NCI-H510A (cell line): ENCODE results near the gene SGPL1.
A peak's percentile ranks its signal among the peaks of the same experiment; 100 is the strongest.
"Not testable (repeated sequence)": the region's sequence is repeated elsewhere in the genome, so short reads cannot be mapped to it uniquely, and the experiment has no call there.

Experiments used
- DNase-seq: peaks from one replicate; lab custom pipeline; 2025; lab: John Stamatoyannopoulos, UW

SGPL1 gene

DNA sequence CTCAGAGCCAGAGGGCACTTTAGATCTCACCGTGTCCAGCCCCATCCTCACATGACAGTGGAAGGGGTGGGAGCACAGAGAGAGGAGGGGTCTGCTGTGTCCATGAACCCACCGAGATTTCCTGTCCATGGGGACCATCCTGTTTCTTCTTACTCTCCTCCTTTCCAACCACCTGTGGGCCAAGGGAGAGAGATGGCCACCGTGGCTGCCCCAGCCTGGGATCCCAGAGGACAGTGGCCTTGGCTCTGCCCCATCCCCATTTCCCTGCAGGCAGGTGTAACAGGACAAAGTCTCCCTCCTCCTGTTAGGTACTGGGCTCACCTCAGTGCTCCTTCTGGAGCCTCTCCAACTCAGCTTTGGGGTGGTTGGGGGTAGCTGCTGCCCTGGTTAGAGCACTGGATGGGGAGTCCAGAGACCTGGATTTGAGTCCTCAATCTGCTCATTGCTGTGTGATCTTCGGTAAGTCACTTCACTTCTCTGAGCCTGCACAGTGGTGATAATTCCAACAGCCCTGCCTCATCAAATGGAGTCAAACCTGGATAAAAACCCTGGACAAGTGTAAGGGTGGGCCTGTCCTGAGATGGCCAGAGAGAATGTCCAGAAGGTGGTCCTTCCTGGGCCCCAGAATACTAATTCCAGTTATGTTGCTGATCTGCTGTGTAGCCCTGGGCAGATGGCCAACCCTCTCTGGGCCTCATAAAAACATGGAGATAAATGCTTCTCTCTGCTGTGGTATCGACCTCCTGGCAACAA lies 90.5 kb downstream of the SGPL1 start:
- no peak for DNase-seq

DNA sequence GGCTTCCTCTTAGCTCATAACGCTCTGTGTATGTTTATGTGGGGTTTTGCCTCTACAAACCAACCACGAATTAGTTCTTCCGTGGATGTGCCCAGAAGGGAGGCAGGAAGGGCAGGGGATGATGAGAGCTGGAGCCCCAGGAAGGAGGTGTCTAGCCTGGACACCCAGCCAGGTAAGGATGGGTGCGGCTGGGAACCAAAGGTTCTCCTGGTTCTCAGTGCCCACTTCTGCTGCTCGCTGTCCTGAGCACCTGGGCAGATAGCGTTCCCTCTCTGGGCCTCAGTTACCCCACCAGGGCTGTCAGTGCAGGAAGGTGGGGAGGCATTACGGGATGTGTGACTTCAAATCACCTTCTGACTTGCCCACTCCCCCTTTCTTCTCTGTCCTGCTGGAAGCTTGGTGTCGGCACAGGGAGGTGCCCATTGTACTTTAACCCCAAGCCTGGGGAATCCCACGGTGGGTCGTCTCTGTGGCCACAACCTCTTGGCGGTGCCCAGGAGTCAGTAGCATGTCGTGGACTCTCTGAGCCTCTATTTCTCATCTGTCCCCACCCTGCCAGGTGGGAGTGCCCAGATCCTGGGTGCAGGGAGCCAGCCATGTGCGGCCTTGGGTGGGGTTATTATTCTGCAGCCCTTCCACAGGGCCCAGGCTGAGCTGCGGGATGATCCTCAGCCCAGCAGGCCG lies 91.3 kb downstream of the SGPL1 start:
- DNase-seq: no peak

DNA sequence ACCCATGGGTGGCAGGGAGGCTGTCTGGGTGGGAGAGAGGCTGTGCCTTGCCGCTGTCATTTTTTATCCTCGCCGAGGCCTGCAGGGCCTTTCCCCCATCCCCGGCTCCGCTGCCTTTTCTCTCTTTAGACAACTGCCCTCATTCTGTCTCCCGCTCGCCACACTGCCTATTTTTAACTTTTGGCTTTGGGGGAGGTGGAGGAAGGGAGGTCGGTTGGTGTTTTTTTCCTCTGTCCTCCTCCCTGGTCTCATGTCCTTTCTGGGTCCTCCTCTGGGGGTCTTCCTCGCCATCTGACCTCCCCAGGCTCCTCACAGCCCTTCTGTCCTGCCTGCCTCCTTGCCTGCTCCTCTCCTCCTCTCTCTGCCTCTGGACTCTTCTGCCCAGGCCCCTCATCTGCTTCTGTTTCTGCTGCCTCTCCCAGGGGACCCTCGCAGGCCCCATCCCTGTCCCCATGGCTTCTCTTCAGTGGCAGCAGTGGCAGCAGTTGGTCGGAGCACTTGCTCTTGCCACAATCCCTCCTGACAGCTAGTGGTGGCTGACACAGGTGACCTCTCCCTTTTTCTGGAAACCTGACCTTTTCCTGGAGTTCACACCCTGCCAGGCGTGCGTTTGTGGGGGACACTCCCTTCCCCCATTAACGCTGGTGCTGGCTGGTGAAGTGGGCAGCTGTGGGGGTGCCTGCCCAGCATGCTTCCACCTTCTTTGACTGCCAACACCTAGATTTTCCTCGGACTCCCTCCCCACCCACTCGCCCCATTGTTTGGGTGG lies 92.1 kb downstream of the SGPL1 start:
- DNase-seq: no peak

DNA sequence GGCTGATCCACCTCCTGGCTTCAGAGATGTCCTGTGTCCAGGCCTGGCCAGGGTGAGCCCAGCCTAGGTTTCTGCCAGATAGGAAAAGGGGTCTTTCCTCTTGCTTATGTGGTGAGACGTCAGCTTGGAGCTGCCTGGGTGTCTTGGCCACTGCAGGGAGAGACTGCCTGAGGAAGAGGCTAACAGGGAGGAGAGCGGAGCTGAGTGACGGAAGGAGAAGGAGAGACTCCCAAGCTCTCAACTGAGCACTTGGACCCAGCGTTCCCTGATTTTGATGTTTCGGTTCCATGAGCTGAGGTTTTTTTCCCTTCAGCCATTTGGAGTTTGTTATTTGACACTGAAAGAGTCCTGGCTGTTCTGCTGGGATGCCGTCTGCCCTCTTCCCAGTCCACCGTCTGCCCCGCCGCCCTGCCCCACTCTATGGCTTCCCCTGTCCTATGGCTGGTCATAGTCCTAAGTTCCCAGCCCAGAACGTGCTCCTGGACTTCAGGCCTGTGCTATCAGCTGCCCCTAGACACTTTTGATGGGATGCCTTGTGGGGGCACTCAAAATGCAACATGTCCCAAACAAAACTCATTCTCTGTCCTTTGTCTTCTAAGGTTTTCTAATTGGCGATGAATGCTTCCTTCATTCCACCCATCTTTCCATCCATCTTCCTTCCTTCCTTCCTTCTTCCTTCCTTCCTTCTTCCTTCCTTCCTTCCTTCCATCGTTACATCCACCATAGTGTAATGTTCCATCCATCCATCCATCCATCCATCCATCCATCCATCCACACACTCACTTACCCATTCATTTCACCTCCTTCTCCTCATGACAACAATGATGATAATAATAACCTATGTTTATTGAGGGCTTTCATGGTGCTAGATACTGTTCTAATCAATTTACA lies 92.9 kb downstream of the SGPL1 start:
- DNase-seq: no peak

DNA sequence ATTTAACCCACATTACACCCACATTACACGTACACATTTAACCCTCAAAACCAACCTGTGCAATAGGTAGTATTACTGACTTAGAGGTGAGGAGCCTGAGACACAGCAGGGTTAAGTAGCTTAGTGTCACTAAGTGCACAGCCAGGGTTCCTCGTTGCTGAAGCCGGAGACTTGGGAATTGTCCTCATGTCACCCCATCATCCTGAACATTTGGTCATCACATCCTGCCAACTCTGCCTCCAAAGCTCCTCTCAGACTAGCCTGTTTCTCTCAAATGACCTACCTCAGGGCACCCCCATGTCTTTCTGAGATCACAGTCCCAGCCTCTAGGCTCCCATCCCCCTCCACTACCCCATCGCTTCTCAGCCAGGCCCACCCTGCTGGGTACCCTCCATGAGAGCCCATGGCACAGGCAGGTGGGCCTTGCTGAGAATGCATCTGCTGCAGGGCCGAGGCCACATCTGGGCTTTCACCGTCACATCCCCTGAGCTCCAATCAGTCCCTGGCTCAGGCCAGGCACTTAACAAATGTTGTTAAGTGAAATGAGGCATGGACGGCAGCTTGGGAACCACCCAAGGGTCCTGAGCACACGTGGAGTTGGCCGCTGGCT lies 93.7 kb downstream of the SGPL1 start:
- no peak for DNase-seq

DNA sequence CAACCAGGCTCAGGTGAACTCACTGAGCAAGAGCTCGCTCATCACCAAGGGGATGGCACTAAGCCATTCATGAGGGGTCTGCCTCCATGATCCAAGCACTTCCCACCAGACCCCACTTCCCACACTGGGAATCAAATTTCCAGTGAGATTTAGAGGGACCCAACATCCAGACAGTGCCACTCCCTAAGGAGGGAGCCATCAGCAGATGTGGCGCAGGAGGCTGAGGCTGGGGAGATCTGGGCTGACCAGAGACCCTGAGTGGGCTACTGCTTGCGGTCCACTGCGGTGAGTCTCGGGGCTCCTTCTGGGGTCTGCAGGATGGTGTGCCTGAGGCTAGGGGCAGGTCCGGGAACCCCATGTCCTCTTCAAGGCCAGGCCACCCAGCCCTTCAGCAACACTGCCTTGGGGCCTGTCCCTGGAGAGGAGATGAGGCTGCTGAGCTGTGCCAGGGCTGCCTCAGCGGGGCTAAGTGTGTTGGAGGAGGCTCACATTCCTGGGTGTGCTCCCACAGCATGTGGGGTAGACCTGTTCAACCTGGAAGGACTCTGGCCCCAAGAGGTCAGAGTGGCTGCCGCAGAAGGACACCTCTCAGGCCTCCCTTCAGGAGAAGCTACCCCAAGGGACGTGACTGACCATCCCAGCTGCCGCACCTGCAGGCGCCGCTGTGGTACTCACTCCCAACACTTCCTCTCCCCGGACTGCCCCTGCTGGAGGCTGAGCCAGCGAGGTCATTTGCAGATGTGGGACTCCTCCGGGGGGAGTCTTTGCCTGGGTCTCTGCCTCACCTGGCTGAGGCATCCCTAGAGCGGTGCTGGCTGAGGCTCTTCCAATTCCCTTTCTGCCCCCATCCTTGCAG lies 95.0 kb downstream of the SGPL1 start:
- no peak for DNase-seq

DNA sequence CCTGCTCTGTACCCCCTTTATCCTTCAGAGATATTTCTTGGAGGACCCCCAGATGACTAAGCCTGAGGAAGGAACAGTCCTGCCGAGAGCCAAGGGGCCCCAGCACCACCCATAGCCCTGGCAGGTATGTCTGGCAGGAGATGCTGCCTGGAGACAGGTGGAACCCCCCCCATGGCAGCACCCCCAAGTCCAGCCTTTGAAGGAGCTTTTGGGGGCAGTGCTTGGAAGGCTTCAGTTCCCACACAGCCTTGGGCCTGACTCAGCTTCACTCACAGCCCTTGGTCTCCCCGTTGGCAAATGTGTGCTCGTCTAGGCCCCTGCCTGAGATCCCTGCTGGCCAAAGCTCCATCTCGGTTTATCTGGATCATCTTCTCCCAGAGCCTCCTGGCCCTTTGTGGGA lies 95.6 kb downstream of the SGPL1 start:
- no peak for DNase-seq

DNA sequence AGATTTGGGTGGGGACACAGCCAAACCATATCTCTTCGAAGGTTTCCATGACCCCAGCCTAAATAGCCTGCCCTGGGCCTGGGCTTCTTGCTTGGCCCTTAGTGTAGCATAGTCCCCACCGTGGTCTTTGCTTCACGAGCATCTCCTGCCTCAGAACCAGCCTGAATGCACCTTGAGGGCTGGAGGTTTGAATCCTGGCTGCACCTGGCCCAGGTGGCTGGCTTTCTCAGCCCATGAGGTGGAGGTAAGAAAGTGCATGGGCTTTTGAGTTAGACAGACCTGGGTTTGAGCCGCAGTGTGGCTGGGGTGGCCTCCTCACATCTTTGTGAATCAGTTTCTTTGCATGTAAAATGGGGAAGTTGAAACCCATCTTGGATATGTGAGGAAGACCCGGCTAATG lies 96.8 kb downstream of the SGPL1 start:
- DNase-seq: no peak

DNA sequence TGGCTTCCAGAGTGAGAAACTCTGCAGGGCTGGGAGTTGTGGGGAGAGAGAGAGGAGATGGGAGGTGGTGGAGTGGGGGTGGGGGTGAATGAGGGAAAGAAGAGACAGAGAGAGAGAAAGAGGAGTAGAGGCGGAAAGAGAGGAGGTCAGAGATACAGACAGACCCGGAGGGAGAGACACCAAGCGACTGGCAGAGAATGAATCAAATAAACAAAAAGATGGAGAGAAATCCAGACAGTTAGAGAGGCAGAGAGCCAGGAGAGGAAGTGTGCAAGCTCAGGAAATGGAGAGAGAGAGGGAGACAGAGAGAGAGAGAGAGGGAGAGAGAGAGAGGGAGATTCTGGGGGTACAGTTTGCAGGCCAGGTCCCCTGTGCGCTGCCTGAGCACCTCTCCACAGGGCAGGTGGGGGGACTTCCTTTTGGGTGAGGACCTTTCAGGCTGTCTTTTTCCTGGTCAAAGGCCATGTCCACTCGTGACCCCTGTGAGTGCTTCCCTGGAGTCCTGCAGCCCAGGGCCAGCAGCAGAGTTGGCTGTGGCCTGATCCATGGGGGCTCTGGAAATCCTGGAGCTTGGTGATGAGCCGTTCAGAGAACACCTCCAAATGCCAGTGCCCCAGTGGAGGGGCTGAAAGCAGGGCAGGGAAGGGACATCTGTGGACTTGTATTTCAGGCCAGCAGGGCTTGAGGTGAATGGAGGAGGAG lies 97.6 kb downstream of the SGPL1 start:
- DNase-seq: no peak

DNA sequence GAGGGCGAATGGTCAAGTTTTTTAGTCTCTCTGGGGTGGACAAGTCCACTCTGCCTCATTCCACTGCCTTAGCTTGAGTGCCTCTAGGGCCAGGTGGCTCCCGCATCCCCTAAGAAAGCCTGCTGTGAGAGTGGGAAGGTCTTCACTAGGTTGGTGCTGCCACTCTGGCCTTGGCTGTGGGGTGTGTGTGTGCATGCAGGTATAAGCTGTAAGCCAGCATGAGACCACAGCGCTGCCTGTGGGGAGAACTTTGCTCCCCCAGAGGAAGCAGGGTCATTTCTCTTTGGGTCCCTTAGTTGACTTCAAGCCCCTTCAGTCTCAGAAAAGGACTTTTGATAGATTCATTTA lies 98.1 kb downstream of the SGPL1 start:
- no peak for DNase-seq

DNA sequence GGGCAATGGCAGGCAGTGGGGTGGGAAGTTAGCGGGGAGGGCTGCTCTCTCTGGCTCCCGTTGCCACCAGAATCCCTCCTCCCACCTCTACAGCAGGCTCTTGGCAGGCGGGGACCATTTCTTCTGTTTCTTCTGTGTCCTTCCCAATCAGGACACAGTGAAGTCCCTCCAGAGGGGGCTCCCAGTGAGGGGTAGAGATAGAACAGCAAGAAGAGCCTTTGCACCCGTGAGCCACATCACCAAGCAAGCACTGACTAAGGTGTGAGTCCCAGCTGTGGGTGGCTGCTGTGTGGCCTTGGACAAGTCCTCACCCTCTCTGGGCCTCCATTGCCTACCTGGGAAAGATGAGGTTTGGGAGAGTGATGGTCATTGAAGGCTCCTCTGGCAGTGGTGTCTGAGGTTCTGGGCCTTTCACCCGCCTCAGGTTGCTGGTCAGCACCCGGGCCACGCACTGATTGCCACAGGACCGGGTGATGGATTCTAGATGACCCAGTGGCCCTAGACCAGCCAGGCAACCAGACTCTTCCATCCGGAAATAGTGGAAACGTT lies 98.6 kb downstream of the SGPL1 start:
- DNase-seq: no peak

DNA sequence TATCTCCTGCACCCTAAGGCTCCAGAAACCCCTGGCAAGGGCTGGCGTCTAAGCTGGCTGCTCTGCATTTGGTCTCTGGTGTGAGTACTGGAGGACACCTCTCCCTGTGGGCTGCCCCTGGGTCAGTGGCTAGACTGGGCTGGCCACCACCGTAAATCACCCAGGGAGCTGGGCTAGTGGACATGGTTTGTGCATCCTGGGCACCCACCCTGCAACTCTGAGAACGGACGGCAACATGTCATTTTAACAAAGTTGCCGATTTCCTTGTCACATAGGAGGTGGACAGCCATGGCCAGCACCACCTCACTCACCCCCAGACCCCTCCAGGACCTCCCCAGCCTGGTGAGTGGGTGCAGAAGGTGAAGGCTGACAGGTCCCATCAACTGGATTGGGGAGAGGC lies 99.5 kb downstream of the SGPL1 start:
- DNase-seq: no peak

DNA sequence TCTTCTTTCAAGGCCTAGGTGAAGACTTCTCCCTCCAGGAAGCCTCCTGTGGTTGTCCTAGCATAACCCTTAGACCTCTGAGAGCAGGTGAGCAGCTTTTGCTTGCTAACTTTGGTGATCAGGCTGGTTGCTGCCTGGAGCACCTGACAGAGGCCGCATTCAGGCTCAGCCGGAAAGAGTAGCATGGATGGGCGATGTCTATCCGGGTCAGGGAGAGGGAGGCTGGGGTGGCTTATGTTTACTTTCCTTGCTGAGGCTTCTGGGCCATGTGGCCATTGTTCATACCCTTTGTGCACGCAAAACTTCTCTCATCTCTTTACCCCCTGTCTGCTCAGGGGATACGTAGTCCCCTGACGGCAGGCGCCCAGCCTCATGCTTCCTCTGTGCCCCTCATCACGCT lies 100.1 kb downstream of the SGPL1 start:
- no peak for DNase-seq

DNA sequence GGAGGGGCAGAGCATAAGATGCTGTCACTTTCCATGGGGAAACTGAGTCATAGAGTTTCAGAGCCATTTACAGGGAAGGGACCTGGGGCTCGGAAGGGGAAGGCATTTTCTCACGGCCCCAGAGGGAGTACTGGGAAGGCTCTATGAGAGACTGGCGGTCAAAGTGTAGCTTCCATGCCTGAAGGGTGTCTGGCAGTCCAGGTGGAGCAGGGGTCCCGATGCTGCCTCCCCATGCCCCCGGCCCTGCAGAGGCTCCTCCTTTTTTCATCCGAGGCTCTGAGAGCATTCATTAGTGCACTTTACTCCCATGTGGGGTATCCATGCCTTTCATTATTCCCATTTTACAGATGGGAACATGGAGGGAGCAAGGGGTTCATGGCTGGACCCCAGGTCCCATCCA lies 100.5 kb downstream of the SGPL1 start:
- DNase-seq: no peak

DNA sequence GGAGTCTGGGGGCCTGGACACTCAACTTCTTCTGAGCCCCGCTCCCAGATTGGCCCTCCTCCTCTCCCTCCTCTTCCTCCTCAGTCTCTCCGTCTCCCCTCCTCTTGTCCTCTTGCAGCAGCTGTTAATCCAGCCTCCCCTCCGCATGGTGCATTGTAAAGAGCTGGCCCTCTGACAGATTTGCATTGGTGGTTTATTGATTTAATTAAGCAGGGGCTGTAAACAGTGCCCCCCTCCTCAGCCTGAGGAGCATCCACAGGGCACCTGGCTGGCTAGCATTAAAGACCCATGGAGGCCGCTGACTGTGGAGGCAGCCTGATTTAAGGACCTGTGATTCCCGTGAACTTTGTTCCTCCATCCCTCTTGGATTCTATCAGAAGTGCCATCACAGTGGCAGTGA lies 101.5 kb downstream of the SGPL1 start:
- DNase-seq: no peak

DNA sequence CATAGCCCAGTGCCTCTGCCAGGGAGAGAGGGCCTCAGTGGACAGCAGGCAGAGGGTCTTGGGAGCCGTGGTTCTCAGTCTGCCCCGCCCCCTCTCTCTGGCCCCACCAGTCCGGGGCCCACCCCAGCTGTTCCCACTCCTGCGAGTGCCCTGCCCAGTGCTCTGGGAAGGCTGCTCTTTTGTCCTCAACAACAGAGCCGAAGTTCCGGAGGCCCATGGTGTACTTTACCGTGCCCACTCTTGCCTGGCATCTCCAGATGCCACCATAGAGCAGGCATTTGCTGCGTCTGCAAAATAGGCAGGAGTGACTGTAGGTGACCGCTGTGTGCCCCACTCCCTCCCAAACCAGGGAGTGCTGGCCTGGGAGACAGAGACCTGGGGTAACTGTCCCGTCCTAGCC lies 101.9 kb downstream of the SGPL1 start:
- DNase-seq: no peak

DNA sequence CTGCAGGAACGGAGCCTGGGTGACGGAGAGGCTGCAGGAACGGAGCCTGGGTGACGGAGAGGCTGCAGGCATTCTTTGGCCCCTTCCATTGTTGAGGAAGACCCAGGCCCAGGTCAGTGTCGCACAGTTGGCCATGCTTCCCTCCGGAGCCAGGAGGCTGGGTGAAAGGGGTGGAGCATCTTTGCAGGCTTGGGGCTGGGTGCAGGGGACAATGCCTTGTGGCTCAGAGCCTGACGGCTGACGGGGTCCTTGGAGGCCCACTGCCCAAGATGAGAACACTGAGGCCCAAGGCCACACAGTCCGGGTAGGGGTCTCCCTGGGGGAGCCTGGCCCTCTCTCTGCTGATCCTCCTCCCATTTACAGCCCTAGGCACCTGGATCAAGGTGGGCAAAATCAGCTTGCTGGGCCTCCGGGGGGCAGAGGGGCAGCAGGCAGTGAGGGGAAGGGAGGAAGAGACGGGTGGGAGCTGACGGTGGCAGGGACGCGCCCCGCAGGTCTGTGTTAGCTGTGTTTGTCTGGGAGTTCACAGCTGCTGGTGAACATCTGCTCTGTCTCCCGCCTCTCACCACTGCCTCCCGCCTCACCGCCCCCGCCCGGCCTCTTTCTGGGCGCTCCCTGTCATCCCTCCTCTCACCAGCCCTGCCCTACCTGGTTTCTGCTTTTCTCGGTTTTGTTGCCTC lies 103.2 kb downstream of the SGPL1 start:
- DNase-seq: peak; percentile 58

DNA sequence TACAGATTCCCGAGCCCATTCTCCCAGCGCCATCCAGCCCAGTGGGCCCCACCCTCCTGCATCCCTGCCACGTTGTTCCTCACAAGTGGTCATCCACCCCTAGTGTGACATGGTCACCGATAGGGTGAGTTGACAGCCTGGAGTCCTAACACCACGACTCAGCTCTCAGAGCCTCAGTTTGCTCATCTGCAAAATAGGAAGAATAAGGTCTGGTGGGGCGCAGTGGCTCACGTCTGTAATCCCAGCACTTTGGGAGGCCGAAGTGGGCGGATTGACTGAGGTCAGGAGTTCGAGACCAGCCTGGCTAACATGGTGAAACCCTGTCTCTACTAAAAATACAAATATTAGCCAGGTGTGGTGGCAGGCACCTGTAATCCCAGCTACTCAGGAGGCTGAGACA lies 104.2 kb downstream of the SGPL1 start:
- DNase-seq: not testable (repeated sequence)

DNA sequence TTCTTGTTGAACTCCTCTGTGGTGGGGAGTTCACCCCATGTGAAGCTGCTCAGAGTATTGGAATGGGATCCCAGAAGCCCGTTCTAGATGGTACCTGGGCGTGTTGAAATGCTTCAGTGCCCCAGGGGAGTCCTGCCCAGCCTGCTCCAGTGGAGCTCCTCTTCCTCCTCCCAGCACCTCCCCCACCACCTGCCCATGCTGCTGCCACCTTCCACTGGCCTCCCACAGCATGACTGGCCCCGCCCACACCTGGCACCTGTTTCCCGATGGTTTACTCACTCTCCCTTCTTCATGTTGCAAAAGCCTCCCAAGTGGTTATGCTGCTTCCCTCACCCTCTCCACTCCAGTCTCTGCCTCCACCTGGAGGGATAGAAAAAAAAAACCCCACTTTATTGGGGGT lies 104.8 kb downstream of the SGPL1 start:
- DNase-seq: peak; percentile 93
